HepG2 (cell line): ENCODE measurements around the gene NPC1. TPM values are rescaled to one million over a fixed set of nuclear protein-coding genes. Genes with fewer than 3 reads are reported as not detected.
A peak's percentile ranks its signal among the peaks of the same experiment; 100 is the strongest.

Experiments
- ATAC-seq: fragments of 200-7000 bp; cut with Tn5 transposase; 3 replicates; pipeline ENCODE4 v1.9.1; 2020; ENCODE audit warnings: mild to moderate bottlenecking, moderate library complexity
- BruUV-seq: library from RNA; stranded (reverse); fragments of 400-500 nt; replicated peaks from 2 replicates; lab custom pipeline; 2021; lab: Mats Ljungman, UMichigan
- CTCF ChIA-PET: fragments of 300-600 bp; formaldehyde crosslinking; extraction: SDS; loops from one replicate; lab custom pipeline; 2021; ENCODE audit warnings: low total read pairs, inconsistent platforms, low intra/inter-chr PET ratio; lab: Yijun Ruan, JAX
- POLR2A ChIA-PET: fragments of 350-600 bp; sonication (Branson Sonifier 250); formaldehyde crosslinking; loops from one replicate; lab custom pipeline; 2020; ENCODE audit warnings: antibody characterized with exemption, inconsistent platforms; lab: Yijun Ruan, JAX
- DNase-seq: peaks from one replicate; pipeline ENCODE4 v3.0.0-alpha.2; 2015; ENCODE audit warnings: low spot score
- FAIRE-seq: peaks from 3 replicates; lab custom pipeline; 2011; peaks lifted over from hg19 to GRCh38; lab: Jason Lieb, UNC
- H2AFZ ChIP-seq: one replicate; pipeline ENCODE4 v1.6.1; 2011; ENCODE audit warnings: low read length, inconsistent platforms
- H3K27ac ChIP-seq: fragments of 300-600 bp; 3 replicates; pipeline ENCODE4 v1.8.0; 2011; ENCODE audit warnings: mixed run types, mild to moderate bottlenecking, mixed read lengths, low read length, inconsistent platforms; ENCODE audit not compliant: insufficient read depth; ENCODE audit errors: extremely low read length
- H3K27me3 ChIP-seq, 2 experiments: fragments of 200-600 bp in 1 of 2; 2 replicates in 1 of 2; 3 replicates in 1 of 2; pipeline versions ENCODE4 v1.6.0 to v1.8.0; 2011; ENCODE audit warnings: low read length in 2 of 2, mild to moderate bottlenecking in 2 of 2, moderate library complexity in 2 of 2, inconsistent platforms in 1 of 2; ENCODE audit not compliant: insufficient read depth in 2 of 2, control insufficient read depth in 1 of 2
- H3K36me3 ChIP-seq, 2 experiments: fragments of 200-600 bp in 1 of 2; replicated peaks in 1 of 2; 2 replicates in 1 of 2; 3 replicates in 1 of 2; pipeline versions ENCODE4 v1.5.1 to v1.8.0; 2011; ENCODE audit warnings: low read length in 2 of 2, inconsistent platforms in 1 of 2; ENCODE audit not compliant: insufficient read depth in 2 of 2, control insufficient read depth in 1 of 2
- H3K4me1 ChIP-seq: 2 replicates; pipeline ENCODE4 v1.5.1; 2012; ENCODE audit warnings: low read length, inconsistent platforms; ENCODE audit not compliant: insufficient read depth
- H3K4me2 ChIP-seq: 2 replicates; pipeline ENCODE4 v1.6.0; 2011; ENCODE audit warnings: low read depth, low read length, inconsistent platforms
- H3K4me3 ChIP-seq, 3 experiments: fragments of 200-600 bp in 1 of 3; sonication (generic), shearing (Covaris generic) in 1 of 3; replicated peaks in 1 of 3; 2 replicates each; pipeline ENCODE4 v1.5.1; 2011 to 2016; ENCODE audit warnings: low read length in 3 of 3, inconsistent platforms in 2 of 3, low read depth in 2 of 3, mild to moderate bottlenecking in 2 of 3, control low read depth in 1 of 3, mixed read lengths in 1 of 3; ENCODE audit not compliant: insufficient read depth in 1 of 3
- H3K79me2 ChIP-seq: one replicate; pipeline ENCODE4 v1.6.1; 2011; ENCODE audit warnings: low read length, inconsistent platforms; ENCODE audit not compliant: insufficient read depth
- H3K9ac ChIP-seq: 2 replicates; pipeline ENCODE4 v1.6.0; 2011; ENCODE audit warnings: mild to moderate bottlenecking, low read depth, low read length, inconsistent platforms; ENCODE audit not compliant: insufficient read depth
- H3K9me3 ChIP-seq: 2 replicates; pipeline ENCODE4 v1.5.1; 2012; ENCODE audit warnings: mild to moderate bottlenecking, low read length
- H4K20me1 ChIP-seq: 2 replicates; pipeline ENCODE4 v1.6.0; 2011; ENCODE audit warnings: inconsistent platforms, mild to moderate bottlenecking, low read length, moderate library complexity; ENCODE audit not compliant: insufficient read depth
- ATF6 ChIP-seq: sonication (generic); formaldehyde crosslinking; conservative IDR thresholded peaks from 2 replicates; pipeline ENCODE4 v1.4.0; 2020; ENCODE audit warnings: missing genetic modification reagents
- ELK4 ChIP-seq: sonication (generic); formaldehyde crosslinking; IDR thresholded peaks from 2 replicates; pipeline ENCODE4 v1.9.0; 2021; ENCODE audit warnings: missing genetic modification reagents, borderline replicate concordance
- HMG20A ChIP-seq: IDR thresholded peaks from 2 replicates; pipeline ENCODE4 v1.6.1; 2016; ENCODE audit warnings: borderline replicate concordance
- SALL1 ChIP-seq: sonication (generic); formaldehyde crosslinking; IDR thresholded peaks from 2 replicates; pipeline ENCODE4 v1.8.0; 2022; ENCODE audit warnings: mild to moderate bottlenecking, missing genetic modification reagents
- SMAD1 ChIP-seq: sonication (generic); formaldehyde crosslinking; IDR thresholded peaks from 2 replicates; pipeline ENCODE4 v1.4.0; 2020; ENCODE audit warnings: missing genetic modification reagents, low read depth, mild to moderate bottlenecking, borderline replicate concordance
- SMYD3 ChIP-seq: sonication (generic); formaldehyde crosslinking; IDR thresholded peaks from 2 replicates; pipeline ENCODE4 v1.8.1; 2023; ENCODE audit warnings: mild to moderate bottlenecking, missing genetic modification reagents
- TCF7 ChIP-seq: sonication (generic); IDR thresholded peaks from 2 replicates; pipeline ENCODE4 v1.6.1; 2016; ENCODE audit warnings: antibody characterized with exemption, low read depth
- TERF1 ChIP-seq: sonication (generic); formaldehyde crosslinking; IDR thresholded peaks from 2 replicates; pipeline ENCODE4 v1.8.0; 2022; ENCODE audit warnings: mild to moderate bottlenecking, missing genetic modification reagents, moderate library complexity
- YEATS4 ChIP-seq: sonication (generic); formaldehyde crosslinking; IDR thresholded peaks from 2 replicates; pipeline ENCODE4 v1.4.0; 2020; ENCODE audit warnings: missing genetic modification reagents, borderline replicate concordance
- ZNF569 ChIP-seq: sonication (generic); formaldehyde crosslinking; IDR thresholded peaks from 2 replicates; pipeline ENCODE4 v1.5.0; 2020; ENCODE audit warnings: mild to moderate bottlenecking, missing genetic modification reagents, moderate library complexity, borderline replicate concordance
- ZNF749 ChIP-seq: sonication (generic); formaldehyde crosslinking; IDR thresholded peaks from 2 replicates; pipeline ENCODE4 v1.8.0; 2022; ENCODE audit warnings: mild to moderate bottlenecking, missing genetic modification reagents, moderate library complexity, borderline replicate concordance
- ZNF777 ChIP-seq: sonication (generic); formaldehyde crosslinking; IDR thresholded peaks from 2 replicates; pipeline ENCODE4 v1.4.0; 2020; ENCODE audit warnings: missing genetic modification reagents
- WGBS: methylation state at CpG from one replicate; pipeline ENCODE4 v1.1.6; 2017; ENCODE audit warnings: low lambda C conversion rate; 5-methylcytosine and 5-hydroxymethylcytosine counted together
- in situ Hi-C: cut with HindIII; loops from 2 replicates; pipeline ENCODE4 v1.10.0; 2017; ENCODE audit warnings: low pct_unique_long_range_greater_than_20kb; ENCODE audit not compliant: extremely low pct_ligation_motif_present
- intact Hi-C: fragments of 100-400 bp; cut with micrococcal nuclease; formaldehyde crosslinking; loops from one replicate; pipeline ENCODE4 v1.10.0; 2022; ENCODE audit not compliant: unreplicated experiment
- polyA plus RNA-seq, 8 experiments: library from polyadenylated mRNA; depleted of rRNA in 3 of 8; stranded (reverse) in 7 of 8; unstranded in 1 of 8; fragments of >200 nt; fragmentation: Illumina TruSeq in 4 of 8; extraction: Trizol in 4 of 8; gene quantifications; 2 replicates each; pipeline versions ENCODE4 v1.2.1 to v1.2.3, GENCODE V29; 2011 to 2016; ENCODE audit warnings: low read depth in 4 of 8, missing spikeins in 1 of 8, mixed read lengths in 1 of 8; ENCODE audit not compliant: insufficient read depth in 1 of 8
- total RNA-seq, 5 experiments: library from RNA; depleted of rRNA; stranded (reverse); fragments of >200 nt; fragmentation: Illumina TruSeq; extraction: Trizol; gene quantifications; 2 replicates each; pipeline ENCODE4 v1.2.3, GENCODE V29; 2016; ENCODE audit warnings: low read depth in 1 of 5

NPC1 gene
- total and polyA plus RNA-seq, 2 of the 13 experiments (the other 11 are each of a cell fraction or from before 2014, with no cell fraction given) = 46.5 to 114 TPM

GRCh38 chr18:23609390-23610023 lies 23.2 kb upstream of the NPC1 start (continued):
- no peak for TF ChIP-seq ELK4 (CRISPR knock-in tag)

GRCh38 chr18:23608211-23608610 lies 21.9 kb upstream of the NPC1 start:
- DNase-seq (no peak), FAIRE-seq (no peak), ATAC-seq (no peak)
- Histone ChIP-seq H3K4me1 (peaks cover 49% of the 10 kb centered on the region), H3K9me3 (no peaks in the 10 kb centered on the region), H3K9ac (no peak overlapping the region), H3K79me2 (no peaks in the 10 kb centered on the region), H3K4me3 (no peak overlapping the region), H2AFZ (no peak overlapping the region), H3K27me3 (no peaks in the 10 kb centered on the region), H3K36me3 (no peaks in the 10 kb centered on the region), H3K27ac (no peak overlapping the region), H4K20me1 (no peaks in the 10 kb centered on the region), H3K4me2 (no peak overlapping the region)
- ChIA-PET CTCF (no interaction called here), POLR2A (no interaction called here)
- BruUV-seq = no TSS peak
- TF ChIP-seq TERF1 (CRISPR knock-in tag) = no peak
- WGBS = 89% methylated on average over 1 of the region's 2 CpGs
- intact Hi-C loops = no loop called here
- in situ Hi-C loops = no loop called here

GRCh38 chr18:23605941-23606340 lies 19.6 kb upstream of the NPC1 start:
- intact Hi-C loops (no loop called here), in situ Hi-C loops (no loop called here)
- Histone ChIP-seq H3K4me1 (peaks cover 28% of the 10 kb centered on the region), H2AFZ (no peak overlapping the region), H3K9me3 (no peaks in the 10 kb centered on the region), H3K79me2 (no peaks in the 10 kb centered on the region), H3K27ac (no peak overlapping the region), H3K36me3 (no peaks in the 10 kb centered on the region), H3K9ac (no peak overlapping the region), H4K20me1 (no peaks in the 10 kb centered on the region), H3K4me2 (no peak overlapping the region), H3K27me3 (no peaks in the 10 kb centered on the region), H3K4me3 (no peak overlapping the region)
- no TSS peak for BruUV-seq
- ChIA-PET CTCF (no interaction called here), POLR2A (no interaction called here)
- DNase-seq = peak; percentile 61
- FAIRE-seq = peak; percentile 57
- ATAC-seq = peak; percentile 62
- no peak for TF ChIP-seq ZNF777 (CRISPR knock-in tag)
- TF ChIP-seq SMYD3 = no peak
- TF ChIP-seq YEATS4 (CRISPR knock-in tag) = no peak
- no peak for TF ChIP-seq ZNF749 (CRISPR knock-in tag)
- TF ChIP-seq HMG20A (CRISPR knock-in tag) = no peak
- no peak for TF ChIP-seq SMAD1 (CRISPR knock-in tag)
- no peak for TF ChIP-seq SALL1
- no peak for TF ChIP-seq TCF7
- TF ChIP-seq ATF6 (CRISPR knock-in tag) = no peak
- no peak for TF ChIP-seq ZNF569
